Natural killer cell (primary cell): ENCODE measurements around the gene ABCG1. TPM values are rescaled to one million over a fixed set of nuclear protein-coding genes. Genes with fewer than 3 reads are reported as not detected.

Experiments used
- ATAC-seq, 3 donors: fragments of 150-1000 bp in 2 of 3; fragments of 200-7000 bp in 1 of 3; cut with Tn5 transposase; 1 replicate in 1 of 3; 2 replicates in 2 of 3; pipeline ENCODE4 v1.10.0; 2021; ENCODE audit warnings: mild to moderate bottlenecking in 2 of 3, moderate library complexity in 2 of 3
- DNase-seq, 2 donors: peaks; one replicate each; pipeline versions ENCODE4 v3.0.0 to v3.0.0-alpha.2; 2013 to 2021; ENCODE audit warnings: mixed read lengths in 1 of 2
- H3K27ac ChIP-seq: one replicate; pipeline ENCODE4 v1.5.1; 2013; ENCODE audit warnings: mild to moderate bottlenecking, low read length
- H3K27me3 ChIP-seq: one replicate; pipeline ENCODE4 v1.6.1; 2013; ENCODE audit warnings: low read length; ENCODE audit not compliant: control insufficient read depth, insufficient read depth
- H3K36me3 ChIP-seq: one replicate; pipeline ENCODE4 v1.6.1; 2013; ENCODE audit warnings: low read length; ENCODE audit not compliant: control insufficient read depth, insufficient read depth
- H3K4me1 ChIP-seq: one replicate; pipeline ENCODE4 v1.6.1; 2013; ENCODE audit warnings: low read length; ENCODE audit not compliant: control insufficient read depth, insufficient read depth
- H3K4me3 ChIP-seq: one replicate; pipeline ENCODE4 v1.5.1; 2013; ENCODE audit warnings: low read length
- H3K9me3 ChIP-seq: one replicate; pipeline ENCODE4 v1.6.1; 2013; ENCODE audit warnings: low read length; ENCODE audit not compliant: control insufficient read depth, insufficient read depth
- H3K27ac Mint-ChIP-seq, 2 donors: one replicate each; pipeline ENCODE4 v1.8.0; 2022; ENCODE audit warnings: mild to moderate bottlenecking in 2 of 2, mixed read lengths in 2 of 2, moderate library complexity in 1 of 2
- H3K27me3 Mint-ChIP-seq, 2 donors: one replicate each; pipeline ENCODE4 v1.8.0; 2022; ENCODE audit warnings: low read depth in 2 of 2, mixed read lengths in 2 of 2
- H3K36me3 Mint-ChIP-seq: one replicate; pipeline ENCODE4 v1.8.0; 2022; ENCODE audit warnings: mixed read lengths
- H3K4me1 Mint-ChIP-seq, 2 donors: one replicate each; pipeline ENCODE4 v1.8.0; 2022; ENCODE audit warnings: mixed read lengths in 2 of 2
- H3K4me3 Mint-ChIP-seq: one replicate; pipeline ENCODE4 v1.8.0; 2022; ENCODE audit warnings: mild to moderate bottlenecking, moderate library complexity, mixed read lengths
- H3K9me3 Mint-ChIP-seq, 2 donors: one replicate each; pipeline ENCODE4 v1.8.0; 2022; ENCODE audit warnings: mixed read lengths in 2 of 2
- WGBS: methylation state at CpG from one replicate; pipeline ENCODE4 v1.1.7; 2013; ENCODE audit warnings: missing lambda C conversion rate; ENCODE audit not compliant: insufficient coverage; 5-methylcytosine and 5-hydroxymethylcytosine counted together
- intact Hi-C: fragments of 100-400 bp; cut with micrococcal nuclease; formaldehyde crosslinking; loops from one replicate; pipeline ENCODE4 v1.14.2; 2022
- total RNA-seq, 4 donors: library from RNA; stranded (reverse); fragments of 120-200 nt in 1 of 4; gene quantifications; one replicate each; pipeline versions ENCODE4 v1.2.3 to v1.2.4, GENCODE V29; 2013 to 2022
- TF ChIP-seq, protein P1 (sequence below): fragments of 200-600 bp; IDR thresholded peaks from one replicate; pipeline ENCODE4 v1.8.0; 2022; ENCODE audit warnings: antibody characterized with exemption

Gene ABCG1
- total RNA-seq, 3 donors from 2014 or later (not counting 1 experiment from before 2014, with no cell fraction given): 10.4 to 14.7 (median 13.8) TPM

GRCh38 chr21:42247716-42248115, 28.8 kb downstream of the ABCG1 start:
- no peaks in the 10 kb centered on the region for H3K9me3 Mint-ChIP-seq
- Histone ChIP-seq H3K36me3 (no peaks in the 10 kb centered on the region), H3K4me1 (peaks cover 8% of the 10 kb centered on the region), H3K9me3 (no peaks in the 10 kb centered on the region), H3K4me3 (no peak overlapping the region), H3K27me3 (no peaks in the 10 kb centered on the region), H3K27ac (no peak overlapping the region)
- peaks cover 5 to 27% of the 10 kb centered on the region in 2 donors for H3K27me3 Mint-ChIP-seq
- H3K27ac Mint-ChIP-seq: peak overlapping the region in 1 of 2 donors; percentile 2
- H3K4me1 Mint-ChIP-seq: peaks cover 8 to 31% of the 10 kb centered on the region in 2 donors
- H3K36me3 Mint-ChIP-seq: no peaks in the 10 kb centered on the region
- intact Hi-C loops: no loop called here
- no peak overlapping the region for H3K4me3 Mint-ChIP-seq
- ATAC-seq (no peak), DNase-seq (no peak)
- 56% methylated on average over 11 of the region's 11 CpGs for WGBS
- TF ChIP-seq, protein P1, sequence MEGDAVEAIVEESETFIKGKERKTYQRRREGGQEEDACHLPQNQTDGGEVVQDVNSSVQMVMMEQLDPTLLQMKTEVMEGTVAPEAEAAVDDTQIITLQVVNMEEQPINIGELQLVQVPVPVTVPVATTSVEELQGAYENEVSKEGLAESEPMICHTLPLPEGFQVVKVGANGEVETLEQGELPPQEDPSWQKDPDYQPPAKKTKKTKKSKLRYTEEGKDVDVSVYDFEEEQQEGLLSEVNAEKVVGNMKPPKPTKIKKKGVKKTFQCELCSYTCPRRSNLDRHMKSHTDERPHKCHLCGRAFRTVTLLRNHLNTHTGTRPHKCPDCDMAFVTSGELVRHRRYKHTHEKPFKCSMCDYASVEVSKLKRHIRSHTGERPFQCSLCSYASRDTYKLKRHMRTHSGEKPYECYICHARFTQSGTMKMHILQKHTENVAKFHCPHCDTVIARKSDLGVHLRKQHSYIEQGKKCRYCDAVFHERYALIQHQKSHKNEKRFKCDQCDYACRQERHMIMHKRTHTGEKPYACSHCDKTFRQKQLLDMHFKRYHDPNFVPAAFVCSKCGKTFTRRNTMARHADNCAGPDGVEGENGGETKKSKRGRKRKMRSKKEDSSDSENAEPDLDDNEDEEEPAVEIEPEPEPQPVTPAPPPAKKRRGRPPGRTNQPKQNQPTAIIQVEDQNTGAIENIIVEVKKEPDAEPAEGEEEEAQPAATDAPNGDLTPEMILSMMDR: no peak

DNA sequence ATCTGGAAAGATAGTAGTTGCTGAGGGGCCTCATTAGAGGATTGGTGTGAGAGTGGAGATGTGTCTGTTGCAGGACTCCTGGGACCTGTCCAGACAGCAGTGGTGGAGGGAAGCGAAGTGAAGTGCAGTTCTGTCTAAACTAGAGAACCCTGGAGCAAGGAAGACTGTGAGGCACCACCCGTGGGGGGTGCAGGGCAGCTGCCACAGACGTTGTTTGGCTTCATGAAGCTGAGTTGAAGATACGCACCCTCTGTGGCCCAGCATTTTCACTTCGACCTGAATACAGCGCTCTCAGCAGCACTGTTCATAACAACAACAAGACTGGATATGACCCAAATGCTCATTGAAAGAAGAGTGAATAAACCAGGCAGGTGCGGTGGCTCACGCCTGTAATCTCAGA, 29.3 kb downstream of the ABCG1 start:
- Histone ChIP-seq H3K27ac (no peak overlapping the region), H3K27me3 (no peaks in the 10 kb centered on the region), H3K9me3 (no peaks in the 10 kb centered on the region), H3K4me1 (peaks cover 8% of the 10 kb centered on the region), H3K4me3 (no peak overlapping the region), H3K36me3 (no peaks in the 10 kb centered on the region)
- ATAC-seq (no peak), DNase-seq (no peak)
- TF ChIP-seq, protein P1: no peak
- Mint-ChIP-seq H3K4me1 (peaks cover 8 to 34% of the 10 kb centered on the region in 2 donors), H3K9me3 (no peaks in the 10 kb centered on the region), H3K27ac (peak overlapping the region in 1 of 2 donors; percentile 2), H3K36me3 (no peaks in the 10 kb centered on the region), H3K4me3 (no peak overlapping the region), H3K27me3 (peaks cover 5 to 27% of the 10 kb centered on the region in 2 donors)
- WGBS: 84% methylated on average over 8 of the region's 8 CpGs
- intact Hi-C loops: no loop called here

GRCh38 chr21:42248783-42249597, 30.1 kb downstream of the ABCG1 start:
- Histone ChIP-seq H3K4me1 (peaks cover 8% of the 10 kb centered on the region), H3K27ac (no peak overlapping the region), H3K9me3 (no peaks in the 10 kb centered on the region), H3K4me3 (no peak overlapping the region), H3K27me3 (no peaks in the 10 kb centered on the region), H3K36me3 (no peaks in the 10 kb centered on the region)
- no peak overlapping the region for H3K27ac Mint-ChIP-seq
- H3K4me1 Mint-ChIP-seq: peaks cover 8 to 39% of the 10 kb centered on the region in 2 donors
- DNase-seq: no peak
- no peaks in the 10 kb centered on the region for H3K36me3 Mint-ChIP-seq
- no peak overlapping the region for H3K4me3 Mint-ChIP-seq
- no peak for ATAC-seq
- TF ChIP-seq, protein P1: no peak
- no peaks in the 10 kb centered on the region for H3K9me3 Mint-ChIP-seq
- H3K27me3 Mint-ChIP-seq: peaks cover 5 to 27% of the 10 kb centered on the region in 2 donors
- intact Hi-C loops: no loop called here
- 76% methylated on average over 8 of the region's 12 CpGs for WGBS
